Kidney (tissue), 14 donors: ENCODE measurements around the gene CCDC85C. TPM values are rescaled to one million over a fixed set of nuclear protein-coding genes. Genes with fewer than 3 reads are reported as not detected.

ENCODE experiments used
- DNase-seq, 5 donors: peaks; one replicate each; pipeline ENCODE4 v3.0.0-alpha.2; 2013 to 2020
- FAIRE-seq: peaks from 2 replicates; lab custom pipeline; 2012; peaks lifted over from hg19 to GRCh38; lab: Jason Lieb, UNC
- H3K27ac ChIP-seq, 2 donors: one replicate each; pipeline ENCODE4 v1.7.0; 2013; ENCODE audit warnings: low read depth in 2 of 2, low read length in 2 of 2, inconsistent platforms in 1 of 2
- H3K27me3 ChIP-seq: one replicate; pipeline ENCODE4 v1.7.1; 2013; ENCODE audit warnings: low read length, inconsistent platforms; ENCODE audit not compliant: control insufficient read depth, insufficient read depth
- H3K36me3 ChIP-seq, 3 donors: one replicate each; pipeline versions ENCODE4 v1.7.0 to v1.7.1; 2013; ENCODE audit warnings: low read length in 3 of 3, control low read depth in 1 of 3, inconsistent platforms in 1 of 3; ENCODE audit not compliant: insufficient read depth in 3 of 3, control insufficient read depth in 2 of 3
- H3K4me1 ChIP-seq, 3 donors: one replicate each; pipeline versions ENCODE4 v1.7.0 to v1.7.1; 2013; ENCODE audit warnings: low read length in 3 of 3, inconsistent platforms in 1 of 3, low read depth in 1 of 3; ENCODE audit not compliant: control insufficient read depth in 2 of 3, insufficient read depth in 2 of 3
- H3K4me3 ChIP-seq, 3 donors: one replicate each; pipeline versions ENCODE4 v1.7.0 to v1.8.1; 2013; ENCODE audit warnings: low read length in 3 of 3, control low read depth in 1 of 3, inconsistent platforms in 1 of 3
- H3K9ac ChIP-seq, 3 donors: one replicate each; pipeline versions ENCODE4 v1.7.0 to v1.7.1; 2013; ENCODE audit warnings: low read length in 3 of 3, control low read depth in 1 of 3, inconsistent platforms in 1 of 3
- H3K9me3 ChIP-seq, 3 donors: one replicate each; pipeline versions ENCODE4 v1.7.0 to v1.7.1; 2013; ENCODE audit warnings: low read length in 3 of 3, control low read depth in 1 of 3, inconsistent platforms in 1 of 3; ENCODE audit not compliant: control insufficient read depth in 2 of 3, insufficient read depth in 1 of 3
- intact Hi-C: fragments of 100-400 bp; cut with DNase I; formaldehyde crosslinking; loops from one replicate; pipeline ENCODE4 v1.11.1; 2022
- polyA plus RNA-seq: library from polyadenylated mRNA; stranded (reverse); fragments of 350-450 nt; fragmentation: Illumina TruSeq; extraction: RNeasy Lipid Tissue Mini Kit (QIAGEN cat#74804); gene quantifications from one replicate; pipeline ENCODE4 v1.2.3, GENCODE V29; 2014; ENCODE audit warnings: low read depth, low replicate concordance; ENCODE audit not compliant: insufficient read depth
- total RNA-seq: library from RNA; stranded (reverse); fragmentation: NEBNext Ultra II Directional; extraction: Animal tissue kit (Norgen Biotek cat#: 25700); gene quantifications from one replicate; pipeline ENCODE4 v1.2.1, GENCODE V29; 2021
- TF ChIP-seq, protein P1 (sequence below): IDR thresholded peaks from 3 replicates; pipeline ENCODE4 v1.5.1; 2012; ENCODE audit warnings: mild to moderate bottlenecking, moderate library complexity, borderline replicate concordance; ENCODE audit not compliant: insufficient read depth; ENCODE audit errors: extremely low read depth
- donor health status: control.
- donor health status: control.
- donor health status: control.
- donor health status: control.
- donor health status: control.
- donor health status: DM: yes; HTN: yes; CAD: no.
- donor health status: Normal renal cell carcinoma (clear cell type).

Gene CCDC85C
- total and polyA plus RNA-seq, 2 donors from 2014 or later, result 14.7 to 21.4 TPM

DNA sequence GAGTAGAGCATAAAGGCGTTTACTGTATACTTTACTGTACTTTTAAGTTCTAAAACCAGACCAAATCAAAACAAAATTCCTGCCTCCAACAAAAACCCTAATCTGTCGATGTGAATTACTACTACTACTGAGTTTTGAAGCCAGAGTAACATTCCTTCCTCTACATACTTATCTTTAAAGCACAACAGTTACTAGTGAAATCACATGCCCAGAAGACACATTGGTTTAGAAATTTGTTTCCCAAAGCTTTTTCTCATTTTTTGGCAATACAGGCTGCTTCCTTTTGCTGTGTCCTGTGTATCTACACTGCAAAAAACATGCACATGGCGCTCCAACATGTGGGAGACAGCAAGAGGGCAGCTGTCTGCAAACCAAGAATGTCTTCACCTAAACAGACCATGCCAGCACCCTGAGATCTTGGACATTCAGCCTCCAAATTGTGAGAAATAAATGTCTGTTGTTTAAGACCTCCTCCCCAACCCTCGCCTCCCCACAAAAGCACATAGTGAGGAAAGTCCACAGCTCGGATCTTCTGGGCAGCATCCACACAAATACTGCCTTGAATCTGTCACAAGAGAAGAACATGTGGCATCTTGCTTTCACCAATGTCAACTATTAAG lies 144.4 kb downstream of the CCDC85C start:
- H3K9me3 ChIP-seq, result no peaks in the 10 kb centered on the region
- H3K9ac ChIP-seq, result no peak overlapping the region
- peaks cover 0 to 7% (median 2%) of the 10 kb centered on the region in 3 donors for H3K4me1 ChIP-seq
- TF ChIP-seq, protein P1, sequence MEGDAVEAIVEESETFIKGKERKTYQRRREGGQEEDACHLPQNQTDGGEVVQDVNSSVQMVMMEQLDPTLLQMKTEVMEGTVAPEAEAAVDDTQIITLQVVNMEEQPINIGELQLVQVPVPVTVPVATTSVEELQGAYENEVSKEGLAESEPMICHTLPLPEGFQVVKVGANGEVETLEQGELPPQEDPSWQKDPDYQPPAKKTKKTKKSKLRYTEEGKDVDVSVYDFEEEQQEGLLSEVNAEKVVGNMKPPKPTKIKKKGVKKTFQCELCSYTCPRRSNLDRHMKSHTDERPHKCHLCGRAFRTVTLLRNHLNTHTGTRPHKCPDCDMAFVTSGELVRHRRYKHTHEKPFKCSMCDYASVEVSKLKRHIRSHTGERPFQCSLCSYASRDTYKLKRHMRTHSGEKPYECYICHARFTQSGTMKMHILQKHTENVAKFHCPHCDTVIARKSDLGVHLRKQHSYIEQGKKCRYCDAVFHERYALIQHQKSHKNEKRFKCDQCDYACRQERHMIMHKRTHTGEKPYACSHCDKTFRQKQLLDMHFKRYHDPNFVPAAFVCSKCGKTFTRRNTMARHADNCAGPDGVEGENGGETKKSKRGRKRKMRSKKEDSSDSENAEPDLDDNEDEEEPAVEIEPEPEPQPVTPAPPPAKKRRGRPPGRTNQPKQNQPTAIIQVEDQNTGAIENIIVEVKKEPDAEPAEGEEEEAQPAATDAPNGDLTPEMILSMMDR, result no peak
- H3K4me3 ChIP-seq, result no peak overlapping the region
- peaks cover 10 to 66% (median 44%) of the 10 kb centered on the region in 3 donors for H3K36me3 ChIP-seq
- DNase-seq (peak in 1 of 5 donors; percentile 46), FAIRE-seq (no peak)
- H3K27me3 ChIP-seq, result no peaks in the 10 kb centered on the region
- intact Hi-C loops, result no loop called here
- H3K27ac ChIP-seq, result no peak overlapping the region

DNA sequence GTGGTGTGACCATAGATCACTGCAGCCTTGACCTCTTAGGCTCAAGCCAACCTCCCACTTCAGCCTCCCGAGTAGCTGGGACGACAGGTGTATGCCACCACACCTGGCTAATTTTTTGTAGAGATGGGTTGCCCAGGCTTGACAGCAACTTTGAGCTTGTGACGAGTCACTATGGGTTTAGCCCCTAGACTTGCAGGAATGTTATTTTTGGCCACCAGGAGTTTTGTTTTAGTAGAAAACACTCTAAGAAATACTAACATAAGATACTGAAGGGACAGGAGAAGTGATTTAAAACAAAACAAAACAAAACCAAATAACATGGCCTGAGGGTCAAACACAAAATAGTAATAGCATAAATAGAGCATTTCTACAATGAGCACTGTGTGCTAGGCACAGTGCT lies 149.8 kb downstream of the CCDC85C start:
- no peaks in the 10 kb centered on the region for H3K27me3 ChIP-seq
- DNase-seq (no peak), FAIRE-seq (no peak)
- no peak overlapping the region for H3K4me3 ChIP-seq
- H3K9me3 ChIP-seq, result no peaks in the 10 kb centered on the region
- H3K4me1 ChIP-seq, result peaks cover 0 to 3% (median 0%) of the 10 kb centered on the region in 3 donors
- no peak overlapping the region for H3K27ac ChIP-seq
- H3K9ac ChIP-seq, result no peak overlapping the region
- peaks cover 7 to 45% (median 26%) of the 10 kb centered on the region in 3 donors for H3K36me3 ChIP-seq
- TF ChIP-seq, protein P1, result no peak
- intact Hi-C loops, result no loop called here

DNA sequence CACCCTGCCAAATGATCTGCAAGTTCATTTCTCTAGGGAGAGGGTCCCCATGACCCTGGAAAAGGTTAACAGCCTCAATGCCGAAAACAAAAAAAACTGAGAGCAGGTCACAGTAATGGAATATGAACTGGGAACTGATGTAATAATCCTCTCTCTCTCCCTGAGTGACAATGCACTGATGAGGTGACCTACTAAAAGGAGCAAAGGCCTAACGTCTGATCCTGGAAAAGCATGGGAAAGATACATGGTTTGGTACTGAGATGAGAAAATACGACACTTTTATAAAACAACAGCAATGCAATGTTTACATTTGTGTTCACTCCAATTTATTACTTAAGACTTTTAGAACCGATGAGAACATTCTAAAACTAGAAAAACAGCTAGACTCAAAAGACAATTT lies 151.0 kb downstream of the CCDC85C start:
- H3K9ac ChIP-seq, result no peak overlapping the region
- peaks cover 5 to 51% (median 31%) of the 10 kb centered on the region in 3 donors for H3K36me3 ChIP-seq
- H3K9me3 ChIP-seq, result no peaks in the 10 kb centered on the region
- H3K27me3 ChIP-seq, result no peaks in the 10 kb centered on the region
- H3K4me3 ChIP-seq, result no peak overlapping the region
- intact Hi-C loops, result no loop called here
- FAIRE-seq (no peak), DNase-seq (no peak)
- TF ChIP-seq, protein P1, result no peak
- H3K27ac ChIP-seq, result no peak overlapping the region
- H3K4me1 ChIP-seq, result peaks cover 0 to 3% (median 0%) of the 10 kb centered on the region in 3 donors

DNA sequence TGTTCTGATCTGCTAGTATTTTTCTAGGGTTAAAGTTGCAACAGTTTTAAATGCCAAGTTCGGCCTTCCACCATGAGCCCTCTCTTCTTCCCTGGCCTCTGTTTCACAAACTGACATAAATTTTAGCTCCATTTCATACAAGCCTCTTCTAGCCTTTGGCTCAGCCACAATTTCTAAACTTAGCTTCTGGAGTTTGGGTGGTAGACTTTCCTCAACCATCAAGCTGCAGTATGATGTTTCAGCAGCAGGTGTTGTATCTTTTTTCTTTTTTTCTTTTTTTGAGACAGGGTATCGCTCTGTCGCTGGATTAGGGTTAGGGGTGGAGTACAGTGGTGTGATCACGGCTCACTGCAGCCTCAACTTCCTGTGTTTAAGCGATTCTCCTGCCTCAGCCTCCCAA lies 152.8 kb downstream of the CCDC85C start:
- Histone ChIP-seq H3K9me3 (no peaks in the 10 kb centered on the region), H3K36me3 (peaks cover 3 to 47% (median 23%) of the 10 kb centered on the region in 3 donors), H3K4me3 (no peak overlapping the region), H3K9ac (no peak overlapping the region), H3K27me3 (no peaks in the 10 kb centered on the region), H3K27ac (no peak overlapping the region), H3K4me1 (peaks cover 0 to 3% (median 0%) of the 10 kb centered on the region in 3 donors)
- intact Hi-C loops, result no loop called here
- no peak for FAIRE-seq
- DNase-seq, result no peak
- TF ChIP-seq, protein P1, result no peak
